ENCODE results near the gene APP.

APP gene

DNA sequence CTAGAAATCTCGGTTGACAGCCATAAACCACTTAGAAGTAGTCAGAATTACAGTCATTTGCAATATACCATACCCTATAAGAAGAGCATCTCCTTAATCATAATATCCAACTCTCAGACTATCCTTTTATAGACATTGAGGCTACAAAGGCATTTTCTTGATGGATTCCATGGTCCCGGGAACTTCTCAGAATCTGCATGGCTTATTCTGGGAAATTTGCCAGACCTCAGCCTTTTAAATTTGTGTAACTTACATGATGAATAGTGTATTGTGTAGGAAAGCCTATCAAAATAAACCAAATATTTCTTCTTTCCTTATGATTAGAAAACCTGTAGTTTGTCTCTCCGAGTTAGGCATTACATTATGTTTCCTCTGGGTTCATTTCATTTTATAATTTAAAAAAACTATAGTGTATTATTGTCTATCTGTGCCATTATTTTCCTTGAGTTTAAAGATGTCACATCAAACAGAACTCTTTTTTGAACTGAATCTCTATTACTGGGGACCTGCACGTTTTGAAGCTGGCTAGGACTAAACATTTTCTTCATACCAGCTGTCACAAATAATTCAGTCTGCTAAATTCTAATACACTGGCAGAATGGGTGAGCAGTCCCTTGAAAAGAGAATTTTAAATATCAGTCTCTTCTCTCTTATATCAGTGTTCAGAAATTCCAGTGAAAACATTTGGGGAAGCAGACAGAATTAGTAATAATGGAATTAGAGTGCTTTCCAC lies 332.9 kb downstream of the APP start:
- Mint-ChIP-seq H3K27me3 (no peaks in the 10 kb centered on the region), H3K4me3 (no peak overlapping the region), H3K9me3 (peaks cover 65% of the 10 kb centered on the region), H3K27ac (no peak overlapping the region), H3K36me3 (ENCODE audit: low read depth) (no peaks in the 10 kb centered on the region), H3K4me1 (ENCODE audit: low read depth) (no peaks in the 10 kb centered on the region)
- intact Hi-C loops (cut with micrococcal nuclease): no loop called here

- Mint-ChIP-seq H3K36me3 (ENCODE audit: low read depth) (no peaks in the 10 kb centered on the region), H3K4me1 (ENCODE audit: low read depth) (no peaks in the 10 kb centered on the region), H3K4me3 (no peak overlapping the region), H3K9me3 (peaks cover 78% of the 10 kb centered on the region), H3K27ac (no peak overlapping the region), H3K27me3 (no peaks in the 10 kb centered on the region)
- intact Hi-C loops (cut with micrococcal nuclease): no loop called here
Observed at GRCh38 chr21:25836396-25836795, 334.2 kb downstream of the APP start.

DNA sequence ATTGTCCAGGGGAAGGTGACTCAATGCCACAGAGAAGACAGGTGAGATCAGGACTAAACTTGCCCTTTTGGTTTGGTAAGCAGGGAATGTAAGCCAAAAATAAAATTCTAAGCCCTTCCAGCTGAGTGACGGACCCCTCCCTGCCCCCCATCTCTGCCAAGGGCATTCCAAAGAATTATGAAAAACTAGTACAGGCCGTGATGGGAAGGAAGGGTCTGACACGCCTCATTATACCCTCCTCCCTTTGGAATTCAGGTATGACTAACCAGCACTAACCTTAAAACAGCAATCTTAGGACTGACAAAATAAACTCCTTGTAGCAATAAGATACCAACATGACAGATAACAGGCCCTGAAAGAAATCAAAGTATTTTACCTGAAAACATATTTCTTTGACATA lies 336.2 kb downstream of the APP start:
- Mint-ChIP-seq H3K27ac (no peak overlapping the region), H3K27me3 (no peaks in the 10 kb centered on the region), H3K4me1 (ENCODE audit: low read depth) (no peaks in the 10 kb centered on the region), H3K36me3 (ENCODE audit: low read depth) (no peaks in the 10 kb centered on the region), H3K4me3 (no peak overlapping the region), H3K9me3 (peaks cover 62% of the 10 kb centered on the region)
- intact Hi-C loops (cut with micrococcal nuclease): no loop called here

- peaks cover 42% of the 10 kb centered on the region for H3K9me3 Mint-ChIP-seq
- H3K36me3 Mint-ChIP-seq (ENCODE audit: low read depth): no peaks in the 10 kb centered on the region
- no peaks in the 10 kb centered on the region for H3K27me3 Mint-ChIP-seq
- no peaks in the 10 kb centered on the region for H3K4me1 Mint-ChIP-seq (ENCODE audit: low read depth)
- intact Hi-C loops (cut with micrococcal nuclease): no loop called here
- H3K4me3 Mint-ChIP-seq: no peak overlapping the region
- H3K27ac Mint-ChIP-seq: no peak overlapping the region
Observed at GRCh38 chr21:25831300-25831960, 339.1 kb downstream of the APP start.
